Progenitor cell of endocrine pancreas (in vitro differentiated cells): ENCODE results near the gene ERAL1. TPM values are rescaled to one million over a fixed set of nuclear protein-coding genes. Genes with fewer than 3 reads are reported as not detected.

Experiments used
- DNase-seq: peaks from one replicate; pipeline ENCODE4 v3.0.0; 2021; ENCODE audit warnings: low spot score; ENCODE audit not compliant: unreplicated experiment
- H3K27ac Mint-ChIP-seq: 2 replicates; pipeline ENCODE4 v1.8.0; 2021; ENCODE audit warnings: mild to moderate bottlenecking, moderate library complexity, mixed read lengths
- H3K27me3 Mint-ChIP-seq: 2 replicates; pipeline ENCODE4 v1.8.0; 2021; ENCODE audit warnings: mixed read lengths
- H3K36me3 Mint-ChIP-seq: 2 replicates; pipeline ENCODE4 v1.8.0; 2022; ENCODE audit warnings: mixed read lengths; ENCODE audit not compliant: insufficient read depth
- H3K4me1 Mint-ChIP-seq: 2 replicates; pipeline ENCODE4 v1.8.0; 2021; ENCODE audit warnings: low read depth, mixed read lengths
- H3K4me3 Mint-ChIP-seq: 2 replicates; pipeline ENCODE4 v1.8.0; 2021; ENCODE audit warnings: low read depth, mild to moderate bottlenecking, moderate library complexity, mixed read lengths
- H3K9me3 Mint-ChIP-seq: 2 replicates; pipeline ENCODE4 v1.8.0; 2021; ENCODE audit warnings: low read depth, mixed read lengths
- CTCF ChIP-seq: fragments of 200-600 bp; sonication (generic); IDR thresholded peaks from one replicate; pipeline ENCODE4 v1.5.0; 2021; ENCODE audit warnings: antibody characterized with exemption, mild to moderate bottlenecking; ENCODE audit not compliant: unreplicated experiment
- total RNA-seq: library from RNA; stranded (reverse); gene quantifications from 2 replicates; pipeline ENCODE4 v1.2.1, GENCODE V29; 2021

The ERAL1 gene
- total RNA-seq, 1 donor from 2014 or later, result 49.2 TPM

- Mint-ChIP-seq H3K4me1 (peaks cover 8% of the 10 kb centered on the region), H3K9me3 (no peaks in the 10 kb centered on the region), H3K27me3 (no peaks in the 10 kb centered on the region), H3K36me3 (peaks cover 2% of the 10 kb centered on the region), H3K4me3 (no peak overlapping the region), H3K27ac (no peak overlapping the region)
- DNase-seq, result no peak
- no peak for TF ChIP-seq CTCF
These were observed 1.5 kb upstream of the ERAL1 start for GRCh38 chr17:28853295-28853694.

GRCh38 chr17:28855336-28855679, 492 bp downstream of the ERAL1 start:
- H3K27ac Mint-ChIP-seq, result peak overlapping the region; percentile 96
- no peaks in the 10 kb centered on the region for H3K27me3 Mint-ChIP-seq
- peaks cover 9% of the 10 kb centered on the region for H3K36me3 Mint-ChIP-seq
- no peaks in the 10 kb centered on the region for H3K9me3 Mint-ChIP-seq
- peak overlapping the region; percentile 94 for H3K4me3 Mint-ChIP-seq
- peaks cover 8% of the 10 kb centered on the region for H3K4me1 Mint-ChIP-seq
- DNase-seq, result no peak
- TF ChIP-seq CTCF, result no peak

GRCh38 chr17:28856028-28856574, 1.3 kb downstream of the ERAL1 start:
- DNase-seq, result no peak
- peak overlapping the region; percentile 94 for H3K4me3 Mint-ChIP-seq
- peak overlapping the region; percentile 49 for H3K27ac Mint-ChIP-seq
- peaks cover 11% of the 10 kb centered on the region for H3K36me3 Mint-ChIP-seq
- peaks cover 8% of the 10 kb centered on the region for H3K4me1 Mint-ChIP-seq
- no peaks in the 10 kb centered on the region for H3K9me3 Mint-ChIP-seq
- H3K27me3 Mint-ChIP-seq, result no peaks in the 10 kb centered on the region
- TF ChIP-seq CTCF, result no peak

GRCh38 chr17:28857905-28858800, 3.3 kb downstream of the ERAL1 start:
- no peak for TF ChIP-seq CTCF
- H3K36me3 Mint-ChIP-seq, result peaks cover 12% of the 10 kb centered on the region
- peaks cover 8% of the 10 kb centered on the region for H3K4me1 Mint-ChIP-seq
- no peaks in the 10 kb centered on the region for H3K9me3 Mint-ChIP-seq
- H3K27ac Mint-ChIP-seq, result no peak overlapping the region
- H3K4me3 Mint-ChIP-seq, result no peak overlapping the region
- DNase-seq, result no peak
- H3K27me3 Mint-ChIP-seq, result no peaks in the 10 kb centered on the region

GRCh38 chr17:28858801-28859355, 4.1 kb downstream of the ERAL1 start:
- no peak for TF ChIP-seq CTCF
- Mint-ChIP-seq H3K36me3 (peaks cover 12% of the 10 kb centered on the region), H3K9me3 (no peaks in the 10 kb centered on the region), H3K27ac (no peak overlapping the region), H3K27me3 (no peaks in the 10 kb centered on the region), H3K4me3 (no peak overlapping the region), H3K4me1 (peaks cover 8% of the 10 kb centered on the region)
- DNase-seq, result no peak
